Endodermal cell (in vitro differentiated cells): ENCODE data around the gene NAA35. TPM values are rescaled to one million over a fixed set of nuclear protein-coding genes. Genes with fewer than 3 reads are reported as not detected.
A peak's percentile ranks its signal among the peaks of the same experiment; 100 is the strongest.

Source experiments
- DNase-seq: peaks from one replicate; pipeline ENCODE4 v3.0.0-alpha.2; 2017
- H3K27ac ChIP-seq: 2 replicates; pipeline ENCODE4 v1.5.1; 2013; ENCODE audit warnings: mild to moderate bottlenecking, low read depth, low read length, moderate library complexity
- H3K27me3 ChIP-seq: 2 replicates; pipeline ENCODE4 v1.6.1; 2013; ENCODE audit warnings: mild to moderate bottlenecking, low read length, moderate library complexity; ENCODE audit not compliant: insufficient read depth, control insufficient read depth, poor library complexity, severe bottlenecking
- H3K36me3 ChIP-seq: 2 replicates; pipeline ENCODE4 v1.7.0; 2013; ENCODE audit warnings: mild to moderate bottlenecking, low read length, moderate library complexity; ENCODE audit not compliant: control insufficient read depth, insufficient read depth
- H3K4me1 ChIP-seq: one replicate; pipeline ENCODE4 v1.7.0; 2013; ENCODE audit warnings: low read length; ENCODE audit not compliant: control insufficient read depth, insufficient read depth
- H3K4me3 ChIP-seq: 2 replicates; pipeline ENCODE4 v1.5.1; 2013; ENCODE audit warnings: mild to moderate bottlenecking, low read length, moderate library complexity
- H3K9ac ChIP-seq: 2 replicates; pipeline ENCODE4 v1.6.1; 2013; ENCODE audit warnings: mild to moderate bottlenecking, low read length, moderate library complexity; ENCODE audit not compliant: poor library complexity, severe bottlenecking; ENCODE audit errors: extremely low read depth
- H3K9me3 ChIP-seq: 2 replicates; pipeline ENCODE4 v1.6.1; 2013; ENCODE audit warnings: mild to moderate bottlenecking, low read length, moderate library complexity; ENCODE audit not compliant: control insufficient read depth
- H3K27ac Mint-ChIP-seq: 2 replicates; pipeline ENCODE4 v1.8.0; 2020; ENCODE audit warnings: mixed read lengths
- H3K27me3 Mint-ChIP-seq: 2 replicates; pipeline ENCODE4 v1.8.0; 2021; ENCODE audit warnings: mild to moderate bottlenecking, mixed read lengths; ENCODE audit not compliant: insufficient read depth
- H3K36me3 Mint-ChIP-seq: 2 replicates; pipeline ENCODE4 v1.8.0; 2020; ENCODE audit warnings: low read depth, mixed read lengths
- H3K4me1 Mint-ChIP-seq: 2 replicates; pipeline ENCODE4 v1.8.0; 2020; ENCODE audit warnings: mixed read lengths
- H3K4me3 Mint-ChIP-seq: 2 replicates; pipeline ENCODE4 v1.8.0; 2020; ENCODE audit warnings: mild to moderate bottlenecking, moderate library complexity, mixed read lengths
- H3K9me3 Mint-ChIP-seq: 2 replicates; pipeline ENCODE4 v1.8.0; 2020; ENCODE audit warnings: mild to moderate bottlenecking, mixed read lengths
- WGBS, 2 experiments: methylation state at CpG; one replicate each; pipeline versions ENCODE4 v1.1.5 to v1.1.7; 2013; ENCODE audit warnings: missing lambda C conversion rate in 2 of 2, mixed read lengths in 1 of 2; ENCODE audit not compliant: insufficient coverage in 1 of 2, insufficient read length in 1 of 2; 5-methylcytosine and 5-hydroxymethylcytosine counted together
- total RNA-seq, 2 donors: library from RNA; stranded (reverse); fragmentation: NEBNext Ultra II Directional in 1 of 2; extraction: Animal tissue kit (Norgen Biotek cat#: 25700) in 1 of 2; gene quantifications; 2 replicates in 1 of 2; 3 replicates in 1 of 2; pipeline ENCODE4 v1.2.1, GENCODE V29; 2021
- TF ChIP-seq, protein P1 (sequence below): fragments of 200-600 bp; sonication (generic); conservative IDR thresholded peaks from 2 replicates; pipeline ENCODE4 v1.5.0; 2021; ENCODE audit warnings: antibody characterized with exemption, mild to moderate bottlenecking

The NAA35 gene
- total RNA-seq, 2 donors from 2014 or later: 30.3 to 31.4 TPM

GRCh38 chr9:85940275-85940831 is 593 bp upstream of the NAA35 start:
- Histone ChIP-seq H3K9me3 (peaks cover 6% of the 10 kb centered on the region), H3K4me3 (peak overlapping the region; percentile 78), H3K27me3 (no peaks in the 10 kb centered on the region), H3K4me1 (no peaks in the 10 kb centered on the region), H3K9ac (peak overlapping the region; percentile 56), H3K27ac (no peak overlapping the region), H3K36me3 (peaks cover 20% of the 10 kb centered on the region)
- WGBS, 2 experiments: 0 to 26% methylated on average over 7 to 11 of the region's 13 CpGs
- Mint-ChIP-seq H3K27me3 (no peaks in the 10 kb centered on the region), H3K36me3 (no peaks in the 10 kb centered on the region), H3K4me3 (no peak overlapping the region), H3K27ac (peak overlapping the region; percentile 93), H3K9me3 (peaks cover 10% of the 10 kb centered on the region), H3K4me1 (peaks cover 9% of the 10 kb centered on the region)
- no peak for DNase-seq
- TF ChIP-seq, protein P1, sequence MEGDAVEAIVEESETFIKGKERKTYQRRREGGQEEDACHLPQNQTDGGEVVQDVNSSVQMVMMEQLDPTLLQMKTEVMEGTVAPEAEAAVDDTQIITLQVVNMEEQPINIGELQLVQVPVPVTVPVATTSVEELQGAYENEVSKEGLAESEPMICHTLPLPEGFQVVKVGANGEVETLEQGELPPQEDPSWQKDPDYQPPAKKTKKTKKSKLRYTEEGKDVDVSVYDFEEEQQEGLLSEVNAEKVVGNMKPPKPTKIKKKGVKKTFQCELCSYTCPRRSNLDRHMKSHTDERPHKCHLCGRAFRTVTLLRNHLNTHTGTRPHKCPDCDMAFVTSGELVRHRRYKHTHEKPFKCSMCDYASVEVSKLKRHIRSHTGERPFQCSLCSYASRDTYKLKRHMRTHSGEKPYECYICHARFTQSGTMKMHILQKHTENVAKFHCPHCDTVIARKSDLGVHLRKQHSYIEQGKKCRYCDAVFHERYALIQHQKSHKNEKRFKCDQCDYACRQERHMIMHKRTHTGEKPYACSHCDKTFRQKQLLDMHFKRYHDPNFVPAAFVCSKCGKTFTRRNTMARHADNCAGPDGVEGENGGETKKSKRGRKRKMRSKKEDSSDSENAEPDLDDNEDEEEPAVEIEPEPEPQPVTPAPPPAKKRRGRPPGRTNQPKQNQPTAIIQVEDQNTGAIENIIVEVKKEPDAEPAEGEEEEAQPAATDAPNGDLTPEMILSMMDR: no peak

- Mint-ChIP-seq H3K4me3 (no peak overlapping the region), H3K27ac (peak overlapping the region; percentile 91)
Observed at GRCh38 chr9:85941622-85941940, 635 bp downstream of the NAA35 start.

DNA sequence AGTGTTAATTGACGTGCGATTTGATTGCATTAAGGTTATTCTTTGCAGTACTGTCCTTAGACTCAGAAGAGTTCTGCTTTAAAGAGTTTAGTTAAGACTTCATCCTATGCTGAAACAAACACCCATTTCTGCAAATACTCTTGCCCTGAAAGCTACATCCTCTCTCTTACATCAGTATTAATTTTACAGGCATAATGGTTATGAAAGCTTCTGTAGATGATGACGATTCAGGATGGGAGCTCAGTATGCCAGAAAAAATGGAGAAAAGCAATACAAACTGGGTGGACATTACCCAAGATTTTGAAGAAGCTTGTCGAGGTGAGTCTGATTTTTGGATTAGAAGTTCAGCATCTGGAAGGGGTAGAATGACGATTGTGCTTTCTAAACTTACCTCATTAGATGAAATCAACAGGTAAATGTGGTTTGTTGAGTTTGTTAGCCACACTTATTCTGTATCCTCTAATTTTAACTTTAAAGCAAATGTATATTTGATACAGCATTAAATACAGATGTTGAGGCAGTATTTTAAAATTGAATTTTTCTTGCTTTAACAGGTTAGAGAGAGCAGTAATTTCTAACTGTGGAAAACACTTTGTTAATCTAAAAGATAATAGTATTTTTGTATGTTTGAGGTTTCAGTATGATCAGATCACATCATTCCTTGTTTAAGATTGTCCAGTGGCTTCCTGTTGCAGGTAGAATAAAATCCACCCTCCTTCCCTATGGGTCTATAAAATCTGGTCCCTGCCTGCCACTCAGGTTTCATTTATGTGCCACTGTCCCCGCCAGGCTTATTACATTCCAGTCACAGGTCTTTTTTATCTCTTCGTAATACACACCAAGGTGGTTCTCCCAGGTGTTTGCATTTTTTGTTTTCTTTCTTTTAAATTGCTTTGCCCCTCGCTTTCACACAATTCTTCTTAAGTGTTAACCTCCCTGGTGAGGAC is 1.3 kb downstream of the NAA35 start:
- Histone ChIP-seq H3K36me3 (peaks cover 38% of the 10 kb centered on the region), H3K4me1 (peaks cover 2% of the 10 kb centered on the region), H3K4me3 (peak overlapping the region; percentile 98), H3K27ac (peak overlapping the region; percentile 2), H3K9ac (peak overlapping the region; percentile 83), H3K9me3 (peaks cover 6% of the 10 kb centered on the region), H3K27me3 (no peaks in the 10 kb centered on the region)
- DNase-seq: no peak
- Mint-ChIP-seq H3K27me3 (no peaks in the 10 kb centered on the region), H3K9me3 (peaks cover 8% of the 10 kb centered on the region), H3K36me3 (peaks cover 9% of the 10 kb centered on the region), H3K4me3 (no peak overlapping the region), H3K4me1 (peaks cover 19% of the 10 kb centered on the region), H3K27ac (peak overlapping the region; percentile 91)
- TF ChIP-seq, protein P1: no peak
- 49 to 63% methylated on average over 3 to 8 of the region's 8 CpGs for WGBS, 2 experiments

More at GRCh38 chr9:85941622-85941940, 635 bp downstream of the NAA35 start:
- no peak for DNase-seq
- Mint-ChIP-seq H3K4me1 (peaks cover 13% of the 10 kb centered on the region), H3K27me3 (no peaks in the 10 kb centered on the region), H3K9me3 (peaks cover 8% of the 10 kb centered on the region), H3K36me3 (peaks cover 4% of the 10 kb centered on the region)
- peaks cover 32% of the 10 kb centered on the region for H3K36me3 ChIP-seq
- WGBS, 2 experiments: 0% methylated on average over 4 to 15 of the region's 15 CpGs
- no peaks in the 10 kb centered on the region for H3K27me3 ChIP-seq
- peak overlapping the region; percentile 83 for H3K9ac ChIP-seq
- H3K4me3 ChIP-seq: peak overlapping the region; percentile 98
- H3K9me3 ChIP-seq: peaks cover 6% of the 10 kb centered on the region
- H3K27ac ChIP-seq: peak overlapping the region; percentile 72
- TF ChIP-seq, protein P1: no peak
- H3K4me1 ChIP-seq: no peaks in the 10 kb centered on the region
